22Rv1 (cell line): ENCODE data around the gene FBXW5.

Experiments used
- ZFX ChIP-seq: fragments of 450-650 bp; IDR thresholded peaks from 2 replicates; pipeline ENCODE4 v1.6.1; 2017; ENCODE audit warnings: antibody characterized with exemption, borderline replicate concordance
- TF ChIP-seq, protein P1 (sequence below): fragments of 450-650 bp; IDR thresholded peaks from 2 replicates; pipeline ENCODE4 v1.5.1; 2017; ENCODE audit warnings: mild to moderate bottlenecking

DNA sequence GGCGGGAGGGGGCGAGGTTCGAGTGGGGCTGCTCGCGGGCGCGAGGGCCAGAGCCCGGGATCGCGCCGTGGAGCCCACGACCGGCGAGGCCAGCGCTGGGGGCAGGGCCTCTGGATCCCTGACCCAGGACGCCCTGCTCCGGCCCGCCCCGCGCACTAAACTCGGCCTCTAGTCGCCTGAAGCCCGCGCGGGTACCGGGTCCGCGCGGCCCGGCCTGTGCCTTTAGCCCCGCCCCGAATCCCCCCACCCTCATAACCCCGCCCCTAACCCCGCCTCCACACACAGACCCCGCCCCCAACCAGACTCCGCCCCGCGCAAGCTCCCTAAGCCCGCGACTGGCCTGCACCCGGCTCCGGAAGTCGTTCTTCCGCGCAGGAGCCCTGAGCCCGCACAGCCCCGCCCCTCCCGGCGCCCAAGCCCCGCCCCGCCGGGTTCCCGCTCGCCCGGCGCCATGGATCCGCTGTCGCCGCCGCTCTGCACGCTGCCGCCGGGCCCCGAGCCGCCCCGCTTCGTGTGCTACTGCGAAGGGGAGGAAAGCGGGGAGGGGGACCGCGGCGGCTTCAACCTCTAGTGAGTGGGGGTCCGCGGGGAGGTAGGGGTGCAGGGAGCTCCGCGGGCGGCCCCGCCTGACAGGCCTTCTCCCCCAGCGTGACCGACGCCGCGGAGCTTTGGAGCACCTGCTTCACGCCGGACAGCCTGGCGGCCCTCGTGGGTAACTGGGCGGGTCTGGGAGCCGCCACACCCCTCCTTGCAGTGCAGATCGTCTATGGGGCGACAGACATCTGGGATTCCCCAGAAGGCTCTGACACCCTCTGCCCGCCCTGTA is 47.7 kb upstream of the FBXW5 start, which contains the start of gene PAXX:
- TF ChIP-seq, protein P1, sequence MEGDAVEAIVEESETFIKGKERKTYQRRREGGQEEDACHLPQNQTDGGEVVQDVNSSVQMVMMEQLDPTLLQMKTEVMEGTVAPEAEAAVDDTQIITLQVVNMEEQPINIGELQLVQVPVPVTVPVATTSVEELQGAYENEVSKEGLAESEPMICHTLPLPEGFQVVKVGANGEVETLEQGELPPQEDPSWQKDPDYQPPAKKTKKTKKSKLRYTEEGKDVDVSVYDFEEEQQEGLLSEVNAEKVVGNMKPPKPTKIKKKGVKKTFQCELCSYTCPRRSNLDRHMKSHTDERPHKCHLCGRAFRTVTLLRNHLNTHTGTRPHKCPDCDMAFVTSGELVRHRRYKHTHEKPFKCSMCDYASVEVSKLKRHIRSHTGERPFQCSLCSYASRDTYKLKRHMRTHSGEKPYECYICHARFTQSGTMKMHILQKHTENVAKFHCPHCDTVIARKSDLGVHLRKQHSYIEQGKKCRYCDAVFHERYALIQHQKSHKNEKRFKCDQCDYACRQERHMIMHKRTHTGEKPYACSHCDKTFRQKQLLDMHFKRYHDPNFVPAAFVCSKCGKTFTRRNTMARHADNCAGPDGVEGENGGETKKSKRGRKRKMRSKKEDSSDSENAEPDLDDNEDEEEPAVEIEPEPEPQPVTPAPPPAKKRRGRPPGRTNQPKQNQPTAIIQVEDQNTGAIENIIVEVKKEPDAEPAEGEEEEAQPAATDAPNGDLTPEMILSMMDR = no peak
- TF ChIP-seq ZFX = no peak
